ENCODE data around the gene GPR3. TPM values are rescaled to one million over a fixed set of nuclear protein-coding genes. Genes with fewer than 3 reads are reported as not detected.

GPR3 gene
- total and polyA plus RNA-seq, 2 of the 8 experiments (the other 6 are each of a cell fraction or from before 2014, with no cell fraction given): 9.9 to 26.5 TPM

GRCh38 chr1:27361553-27361952, 30.9 kb upstream of the GPR3 start:
- Histone ChIP-seq H3K4me3 (ENCODE audit: extremely low read depth in 1 of 4, insufficient read depth in 2 of 4, low read depth in 3 of 4, low read length in 4 of 4) (peak overlapping the region in 1 of 4 experiments; percentile 89; a peak in 1 of 8 replicates), H3K9ac (replicated peaks in 1 of 4; ENCODE audit: extremely low read depth in 1 of 4, low read depth in 3 of 4, low read length in 3 of 4) (no peak overlapping the region), H3K14ac (ENCODE audit: insufficient read length) (no peak overlapping the region), H3K79me2 (ENCODE audit: control insufficient read depth in 1 of 2, insufficient read depth in 2 of 2, low read length in 2 of 2) (no peaks in the 10 kb centered on the region), H2BK15ac (ENCODE audit: low read length) (0 out of 2 replicates have a peak overlapping the region, but pooled peaks have one; percentile 4), H3K27me3 (replicated peaks in 1 of 4; ENCODE audit: control insufficient read depth in 3 of 4, extremely low read depth in 1 of 4, insufficient read depth in 3 of 4, low read length in 3 of 4) (peaks cover 12 to 47% (median 36%) of the 10 kb centered on the region in 4 experiments), H2BK5ac (ENCODE audit: low read depth, low read length) (no peak overlapping the region), H2BK12ac (ENCODE audit: low read depth, low read length) (no peak overlapping the region), H3K18ac (ENCODE audit: extremely low read depth, low read length) (no peak overlapping the region), H3K4ac (replicated peaks; ENCODE audit: insufficient read length, low read depth, low read length) (no peak overlapping the region), H3K4me1 (replicated peaks in 1 of 4; ENCODE audit: control insufficient read depth in 3 of 4, insufficient read depth in 4 of 4, low read length in 3 of 4) (peaks cover 3 to 22% (median 12%) of the 10 kb centered on the region in 4 experiments), H2BK20ac (ENCODE audit: low read length) (no peak overlapping the region), H3K56ac (replicated peaks; ENCODE audit: insufficient read length, low read depth, low read length) (no peak overlapping the region), H3K23ac (ENCODE audit: insufficient read length) (no peak overlapping the region), H3K36me3 (ENCODE audit: control insufficient read depth in 2 of 4, insufficient read depth in 4 of 4, low read length in 3 of 4) (no peaks in the 10 kb centered on the region), H4K8ac (ENCODE audit: extremely low read depth, insufficient read depth, low read length) (no peak overlapping the region), H4K91ac (replicated peaks; ENCODE audit: insufficient read length, low read length) (no peak overlapping the region), H3K4me2 (ENCODE audit: insufficient read depth in 1 of 2, low read depth in 2 of 2, low read length in 2 of 2) (peak overlapping the region in 1 of 2 experiments; percentile 84; a peak in 1 of 4 replicates), H3K79me1 (ENCODE audit: low read depth, low read length) (no peaks in the 10 kb centered on the region), H4K5ac (ENCODE audit: insufficient read length, low read depth, low read length) (no peak overlapping the region), H3K23me2 (ENCODE audit: low read depth, low read length) (peaks cover 14% of the 10 kb centered on the region), H3K9me3 (ENCODE audit: insufficient read depth in 2 of 2, low read depth in 1 of 2, low read length in 1 of 2) (no peaks in the 10 kb centered on the region), H4K20me1 (replicated peaks in 1 of 2; ENCODE audit: control insufficient read depth in 1 of 2, insufficient read depth in 2 of 2, low read length in 2 of 2) (peaks cover 0 to 11% of the 10 kb centered on the region in 2 experiments), H3K27ac (ENCODE audit: low read depth, low read length) (no peak overlapping the region), H2AK5ac (ENCODE audit: low read depth, low read length) (0 out of 2 replicates have a peak overlapping the region, but pooled peaks have one; percentile 16), H2BK120ac (replicated peaks; ENCODE audit: low read depth, low read length) (no peak overlapping the region), H2AFZ (ENCODE audit: low read length) (no peak overlapping the region)
- FAIRE-seq: no peak
- TF ChIP-seq CHD1 (IDR thresholded peaks at IDR 0.05; ENCODE audit: low read depth, low read length) (no peak), EP300 (IDR thresholded peaks at IDR 0.05; ENCODE audit: borderline replicate concordance in 1 of 2, low read depth in 2 of 2, low read length in 2 of 2) (no peak), RFX5 (IDR thresholded peaks at IDR 0.05; ENCODE audit: borderline replicate concordance, low read depth, low read length) (no peak), RNF2 (IDR thresholded peaks at IDR 0.05; ENCODE audit: borderline replicate concordance, low read depth, low read length, missing control alignments, poor library complexity, severe bottlenecking) (no peak)
- CTCF ChIA-PET (ENCODE audit: partially characterized antibody): interaction anchor here (0.7 to 28.8 kb wide), 15 partner anchors 9 to 265 kb away, joined by 3 to 625 read pairs (median 6); partner anchors contain the start of genes CD164L2, FCN3, GPR3 and SYTL1
- POLR2A ChIA-PET (ENCODE audit: partially characterized antibody): interaction anchor here (0.9 to 10.3 kb wide), 5 partner anchors 8 to 328 kb away, joined by 3 to 101 read pairs (median 4); no protein-coding TSS in a partner anchor
- 84% methylated on average over 8 of the region's 8 CpGs; no CpG with 5 or more reads in 1 of the 2 experiments for WGBS, 2 experiments (ENCODE audit: extremely low coverage in 1 of 2, insufficient coverage in 1 of 2, insufficient read length in 1 of 2, insufficient replicate concordance in 2 of 2, low coverage in 1 of 2, low lambda C conversion rate in 2 of 2, missing lambda C conversion rate in 1 of 2)
- no peak for DNase-seq (ENCODE audit: low read depth in 1 of 2, low spot score in 2 of 2)

Data from H1 (cell line).